Measurements from ENCODE around the gene ZSCAN21. TPM values are rescaled to one million over a fixed set of nuclear protein-coding genes. Genes with fewer than 3 reads are reported as not detected.

Gene ZSCAN21
- polyA plus RNA-seq, 2 of the 4 experiments (the other 2 are of a cell fraction) = 9.1 to 18.3 TPM

- 96% methylated on average over 12 of the region's 12 CpGs for WGBS (ENCODE audit: missing lambda C conversion rate)
- ChIA-PET CTCF (no interaction called here), POLR2A (interaction anchor here (1.4 kb wide), 1 partner anchor 25 kb away, joined by 3 read pairs; no protein-coding TSS in a partner anchor)
- no peak for FAIRE-seq
- Histone ChIP-seq H3K4me2 (no peak overlapping the region), H3K4me3 (no peak overlapping the region), H3K4me1 (no peaks in the 10 kb centered on the region), H3K27ac (no peak overlapping the region), H3K9me3 (no peaks in the 10 kb centered on the region)
- DNase-seq (ENCODE audit: low read depth in 1 of 2, low spot score in 1 of 2) = no peak
- no peak for TF ChIP-seq HES2 (IDR thresholded peaks at IDR 0.05)
- ATAC-seq = no peak
Measured at GRCh38 chr7:100023526-100023925, 26.0 kb upstream of the ZSCAN21 start.

- DNase-seq (ENCODE audit: low read depth in 1 of 2, low spot score in 1 of 2) (no peak), ATAC-seq (no peak), FAIRE-seq (no peak)
- Histone ChIP-seq H3K4me3 (no peak overlapping the region), H3K4me2 (no peak overlapping the region), H3K4me1 (no peaks in the 10 kb centered on the region), H3K27ac (no peak overlapping the region), H3K9me3 (no peaks in the 10 kb centered on the region)
- WGBS (ENCODE audit: missing lambda C conversion rate) = 92% methylated on average over 12 of the region's 12 CpGs
- ChIA-PET POLR2A (no interaction called here), CTCF (no interaction called here)
- TF ChIP-seq TFCP2L1 (CRISPR knock-in tag; IDR thresholded peaks at IDR 0.05) = no peak
- no peak for TF ChIP-seq NPAS2 (CRISPR knock-in tag; IDR thresholded peaks at IDR 0.05; ENCODE audit: borderline replicate concordance)
- TF ChIP-seq RFX5 (IDR thresholded peaks at IDR 0.05) = no peak
Measured at GRCh38 chr7:100024020-100024619, 25.5 kb upstream of the ZSCAN21 start.

GRCh38 chr7:100027197-100027596 is 22.4 kb upstream of the ZSCAN21 start:
- no peak for FAIRE-seq
- Histone ChIP-seq H3K9me3 (peaks cover 4% of the 10 kb centered on the region; the same call in 2 of the 3 replicates), H3K27ac (no peak overlapping the region), H3K4me3 (no peak overlapping the region), H3K4me2 (no peak overlapping the region), H3K4me1 (no peaks in the 10 kb centered on the region)
- DNase-seq (ENCODE audit: low read depth in 1 of 2, low spot score in 1 of 2) = no peak
- ChIA-PET POLR2A (no interaction called here), CTCF (interaction anchor here (1.1 kb wide), 1 partner anchor 26 kb away, joined by 3 read pairs; no protein-coding TSS in a partner anchor)
- no peak for ATAC-seq
- TF ChIP-seq CTCF (IDR thresholded peaks at IDR 0.05) = no peak
- no peak for TF ChIP-seq EHF (CRISPR knock-in tag; IDR thresholded peaks at IDR 0.05)
- TF ChIP-seq HEYL (CRISPR knock-in tag; IDR thresholded peaks at IDR 0.05) = no peak
- TF ChIP-seq SMC3 (IDR thresholded peaks at IDR 0.05) = no peak
- TF ChIP-seq JUN (IDR thresholded peaks at IDR 0.05) = no peak
- no peak for TF ChIP-seq NPAS2 (CRISPR knock-in tag; IDR thresholded peaks at IDR 0.05; ENCODE audit: borderline replicate concordance)
- no peak for TF ChIP-seq ZNF302 (CRISPR knock-in tag; IDR thresholded peaks at IDR 0.05)
- no peak for TF ChIP-seq ESRRA (IDR thresholded peaks at IDR 0.05; ENCODE audit: borderline replicate concordance, low read length)
- TF ChIP-seq REST (IDR thresholded peaks at IDR 0.05) = no peak
- no peak for TF ChIP-seq HDAC2 (IDR thresholded peaks at IDR 0.05)
- no peak for TF ChIP-seq HMGXB4 (CRISPR knock-in tag; IDR thresholded peaks at IDR 0.05; ENCODE audit: borderline replicate concordance)
- TF ChIP-seq MAZ (IDR thresholded peaks at IDR 0.05; ENCODE audit: borderline replicate concordance, low read depth, low read length) = no peak
- TF ChIP-seq KDM5A (IDR thresholded peaks at IDR 0.05) = no peak
- TF ChIP-seq HES2 (IDR thresholded peaks at IDR 0.05) = no peak
- TF ChIP-seq EP300 (IDR thresholded peaks at IDR 0.05) = no peak
- TF ChIP-seq HOXA7 (CRISPR knock-in tag; IDR thresholded peaks at IDR 0.05) = no peak
- TF ChIP-seq CHD2 (IDR thresholded peaks at IDR 0.05; ENCODE audit: low read length, partially characterized antibody) = no peak
- no peak for TF ChIP-seq FOXS1 (CRISPR knock-in tag; IDR thresholded peaks at IDR 0.05)
- no peak for TF ChIP-seq FOSB (CRISPR knock-in tag; IDR thresholded peaks at IDR 0.05)
- TF ChIP-seq KDM1A (IDR thresholded peaks at IDR 0.05; ENCODE audit: low read depth) = no peak
- 86% methylated on average over 11 of the region's 11 CpGs for WGBS (ENCODE audit: missing lambda C conversion rate)
